Psoas muscle (tissue), 8 donors: ENCODE results near the gene HOXD9. TPM values are rescaled to one million over a fixed set of nuclear protein-coding genes. Genes with fewer than 3 reads are reported as not detected.

Experiments used
- ATAC-seq, 4 donors: fragments of 200-7000 bp; cut with Tn5 transposase; one replicate each; pipeline ENCODE4 v1.9.1; 2020; ENCODE audit warnings: moderate library complexity in 3 of 4, mild to moderate bottlenecking in 2 of 4
- DNase-seq, 2 donors: peaks; one replicate each; pipeline ENCODE4 v3.0.0-alpha.2; 2020
- H3K27ac ChIP-seq: fragments of 200-600 bp; one replicate; pipeline ENCODE4 v1.8.0; 2022
- H3K27me3 ChIP-seq, 3 donors: fragments of 200-600 bp in 1 of 3; one replicate each; pipeline versions ENCODE4 v1.6.1 to v1.8.0; 2013 to 2022; ENCODE audit warnings: low read length in 2 of 3, mild to moderate bottlenecking in 2 of 3, moderate library complexity in 1 of 3; ENCODE audit not compliant: insufficient read depth in 3 of 3
- H3K36me3 ChIP-seq, 2 donors: fragments of 200-600 bp in 1 of 2; one replicate each; pipeline versions ENCODE4 v1.6.1 to v1.8.0; 2013 to 2022; ENCODE audit warnings: low read depth in 1 of 2, mild to moderate bottlenecking in 1 of 2, moderate library complexity in 1 of 2; ENCODE audit not compliant: insufficient read depth in 1 of 2
- H3K4me1 ChIP-seq: fragments of 200-600 bp; one replicate; pipeline ENCODE4 v1.8.0; 2022
- H3K4me3 ChIP-seq: fragments of 200-600 bp; one replicate; pipeline ENCODE4 v1.8.0; 2022; ENCODE audit warnings: mild to moderate bottlenecking
- H3K9me3 ChIP-seq: fragments of 200-600 bp; one replicate; pipeline ENCODE4 v1.8.0; 2022
- WGBS, 3 donors: extraction: QIAGEN DNeasy Blood & Tissue Kit; methylation state at CpG; one replicate each; pipeline versions ENCODE4 v1.1.6 to v1.1.7; 2013; 5-methylcytosine and 5-hydroxymethylcytosine counted together
- intact Hi-C, 2 donors: fragments of 100-400 bp; cut with DNase I; formaldehyde crosslinking; loops; one replicate each; pipeline versions ENCODE4 v1.11.0 to v1.14.2; 2022
- polyA plus RNA-seq, 3 donors: library from polyadenylated mRNA; stranded (reverse); fragments of 200-250 nt; gene quantifications; one replicate each; pipeline ENCODE4 v1.2.3, GENCODE V29; 2013
- total RNA-seq, 4 donors: library from RNA; stranded (reverse); fragmentation: NEBNext Ultra II Directional in 2 of 4; extraction: Animal tissue kit (Norgen Biotek cat#: 25700) in 2 of 4; gene quantifications; one replicate each; pipeline versions ENCODE4 v1.2.1 to v1.2.4, GENCODE V29; 2021 to 2023
- TF ChIP-seq, protein P1 (sequence below): fragments of 200-600 bp; IDR thresholded peaks from one replicate; pipeline ENCODE4 v1.8.0; 2022; ENCODE audit warnings: antibody characterized with exemption
- donor health status: healthy with polysubstance abuse.
- donor health status: DM: no; HTN: no; CAD: no; lungs with moderate emphysema.
- donor health status: Bipolar disorder and iron deficiency.
- donor health status: healthy.
- donor health status: DM: yes; HTN: yes; CAD: no.
- donor health status: DM: no; HTN: no; CAD: no.
- donor health status: DM: no; HTN: no; CAD: no.
- donor health status: DM: yes; HTN: yes; CAD: no.

HOXD9 gene
- total and polyA plus RNA-seq, 7 donors, result 0.43 to 4.4 (median 1.7) TPM

DNA sequence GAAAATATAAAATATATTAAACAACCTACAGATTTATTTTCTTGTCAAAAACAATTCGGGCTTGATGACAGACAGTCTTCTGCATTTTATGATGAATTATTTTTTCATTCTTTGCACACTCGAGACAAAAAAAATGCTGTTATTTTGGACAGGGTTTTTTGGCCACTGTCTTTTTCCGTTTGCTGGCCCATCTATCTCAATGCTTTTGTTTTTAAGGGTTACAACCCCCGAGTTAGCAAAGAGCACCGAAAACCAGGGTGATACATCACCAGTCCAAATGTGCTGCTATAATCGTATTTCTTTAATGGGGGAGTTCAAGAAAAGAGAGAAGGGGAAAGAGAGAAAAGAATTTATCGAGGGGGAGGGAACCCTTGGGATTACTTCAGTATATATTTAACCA lies 46.5 kb upstream of the HOXD9 start:
- H3K9me3 ChIP-seq, result no peaks in the 10 kb centered on the region
- no peak for ATAC-seq
- WGBS, 3 donors, result 19 to 22% (median 21%) methylated on average over 7 of the region's 7 CpGs
- H3K27me3 ChIP-seq, result peaks cover 14 to 98% (median 42%) of the 10 kb centered on the region in 3 donors
- intact Hi-C loops, result loop anchor here in 1 of 2 donors (5.0 kb wide), 1 partner anchor 36 kb away; no protein-coding TSS in a partner anchor
- TF ChIP-seq, protein P1, sequence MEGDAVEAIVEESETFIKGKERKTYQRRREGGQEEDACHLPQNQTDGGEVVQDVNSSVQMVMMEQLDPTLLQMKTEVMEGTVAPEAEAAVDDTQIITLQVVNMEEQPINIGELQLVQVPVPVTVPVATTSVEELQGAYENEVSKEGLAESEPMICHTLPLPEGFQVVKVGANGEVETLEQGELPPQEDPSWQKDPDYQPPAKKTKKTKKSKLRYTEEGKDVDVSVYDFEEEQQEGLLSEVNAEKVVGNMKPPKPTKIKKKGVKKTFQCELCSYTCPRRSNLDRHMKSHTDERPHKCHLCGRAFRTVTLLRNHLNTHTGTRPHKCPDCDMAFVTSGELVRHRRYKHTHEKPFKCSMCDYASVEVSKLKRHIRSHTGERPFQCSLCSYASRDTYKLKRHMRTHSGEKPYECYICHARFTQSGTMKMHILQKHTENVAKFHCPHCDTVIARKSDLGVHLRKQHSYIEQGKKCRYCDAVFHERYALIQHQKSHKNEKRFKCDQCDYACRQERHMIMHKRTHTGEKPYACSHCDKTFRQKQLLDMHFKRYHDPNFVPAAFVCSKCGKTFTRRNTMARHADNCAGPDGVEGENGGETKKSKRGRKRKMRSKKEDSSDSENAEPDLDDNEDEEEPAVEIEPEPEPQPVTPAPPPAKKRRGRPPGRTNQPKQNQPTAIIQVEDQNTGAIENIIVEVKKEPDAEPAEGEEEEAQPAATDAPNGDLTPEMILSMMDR, result no peak
- no peak overlapping the region for H3K27ac ChIP-seq
- peaks cover 13% of the 10 kb centered on the region for H3K4me1 ChIP-seq
- no peak overlapping the region for H3K4me3 ChIP-seq
- no peak for DNase-seq
- H3K36me3 ChIP-seq, result no peaks in the 10 kb centered on the region

DNA sequence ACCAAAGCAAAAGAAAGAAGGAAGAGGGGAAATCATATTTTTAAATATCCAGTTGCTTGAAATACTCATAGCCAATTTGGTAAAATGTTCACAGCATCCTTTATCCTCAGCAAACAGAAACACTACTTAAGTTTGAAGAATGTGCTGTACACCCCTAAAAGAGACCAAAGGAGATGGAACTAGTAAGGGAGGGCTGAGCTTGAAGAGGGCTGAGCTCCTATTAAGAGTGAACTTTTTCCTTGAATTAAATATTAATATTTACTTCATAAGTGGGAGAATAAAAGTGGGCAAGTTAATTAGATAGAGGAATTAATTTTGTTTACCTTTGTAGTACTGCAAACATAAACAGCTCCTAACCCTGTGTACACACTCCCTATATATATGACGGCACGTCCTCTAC lies 45.7 kb upstream of the HOXD9 start:
- 19 to 31% (median 28%) methylated on average over 2 of the region's 2 CpGs for WGBS, 3 donors
- intact Hi-C loops, result loop anchor here in 1 of 2 donors (5.0 kb wide), 1 partner anchor 36 kb away; no protein-coding TSS in a partner anchor
- no peaks in the 10 kb centered on the region for H3K36me3 ChIP-seq
- ATAC-seq (no peak), DNase-seq (no peak)
- H3K4me3 ChIP-seq, result no peak overlapping the region
- peaks cover 14% of the 10 kb centered on the region for H3K4me1 ChIP-seq
- TF ChIP-seq, protein P1, result no peak
- no peaks in the 10 kb centered on the region for H3K9me3 ChIP-seq
- peaks cover 14 to 98% (median 46%) of the 10 kb centered on the region in 3 donors for H3K27me3 ChIP-seq
- H3K27ac ChIP-seq, result no peak overlapping the region

DNA sequence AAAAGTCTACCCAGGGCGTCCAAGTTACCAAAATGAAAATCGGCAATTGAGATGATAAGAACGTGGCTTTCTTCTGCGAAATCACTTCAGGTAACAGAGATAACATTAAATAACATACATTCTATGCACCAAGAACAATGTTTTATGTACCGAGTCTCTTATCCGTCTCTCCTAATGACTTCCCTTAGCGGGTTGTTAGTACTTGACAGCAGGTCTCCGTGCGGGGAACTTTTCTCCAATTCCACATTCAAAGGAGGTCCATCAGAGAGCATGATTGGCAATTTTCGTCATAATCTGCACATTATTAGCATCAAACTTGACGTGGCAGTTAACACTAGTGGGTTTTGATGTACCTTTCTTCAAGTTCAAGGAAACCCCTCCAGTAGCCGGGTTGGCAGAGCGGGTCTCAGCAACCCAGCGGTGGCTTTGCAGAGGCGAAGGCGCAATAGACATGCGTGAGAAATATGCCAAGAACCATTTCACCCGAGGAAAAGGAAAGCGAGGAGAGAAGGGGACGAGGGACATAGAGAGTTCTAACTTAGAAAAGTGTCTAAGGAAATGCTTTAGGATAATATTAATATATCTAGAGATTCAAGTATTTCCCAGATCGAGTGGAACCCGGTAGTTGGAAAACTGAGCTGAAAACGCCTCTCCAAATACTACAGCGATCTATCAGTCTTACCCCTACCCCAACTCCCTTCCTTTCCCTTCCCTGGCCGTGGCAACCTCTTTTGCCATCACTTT lies 43.8 kb upstream of the HOXD9 start:
- no peak overlapping the region for H3K27ac ChIP-seq
- intact Hi-C loops, result loop anchor here in 1 of 2 donors (5.0 kb wide), 1 partner anchor 34 kb away; no protein-coding TSS in a partner anchor

DNA sequence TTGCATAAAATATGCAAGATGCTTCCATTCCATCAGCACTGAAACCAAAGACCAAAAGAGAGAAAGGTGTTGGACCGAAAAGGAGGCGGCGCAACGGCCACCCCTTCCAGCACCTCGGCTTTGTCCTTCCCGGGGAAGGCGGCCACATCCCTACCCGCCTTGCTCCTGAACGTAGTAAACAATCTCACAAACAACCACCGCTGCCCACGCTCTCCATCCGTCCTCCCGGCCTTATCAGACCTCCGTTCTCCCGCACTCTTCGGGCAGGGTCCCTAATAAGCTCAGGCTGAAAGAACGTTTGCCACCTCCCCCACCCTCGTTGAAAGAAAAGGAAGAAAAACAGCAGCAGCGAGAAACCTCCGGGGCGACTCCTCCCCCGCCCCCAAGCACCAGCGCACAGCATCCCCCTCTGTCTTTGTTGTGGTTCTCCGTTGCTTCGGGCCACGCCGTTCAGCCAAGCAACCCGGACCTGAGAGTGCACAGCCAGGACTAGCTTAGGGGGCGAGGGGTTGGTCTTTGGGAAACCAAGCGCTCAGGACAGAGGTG lies 43.2 kb upstream of the HOXD9 start:
- WGBS, 3 donors, result 2 to 5% (median 5%) methylated on average over 30 of the region's 30 CpGs
- no peak overlapping the region for H3K27ac ChIP-seq

More for the DNA sequence above, 43.8 kb upstream of the HOXD9 start:
- Histone ChIP-seq H3K4me1 (peaks cover 19% of the 10 kb centered on the region), H3K9me3 (no peaks in the 10 kb centered on the region), H3K4me3 (peak overlapping the region; percentile 58), H3K36me3 (no peaks in the 10 kb centered on the region), H3K27me3 (peaks cover 14 to 98% (median 52%) of the 10 kb centered on the region in 3 donors)
- no peak for DNase-seq
- TF ChIP-seq, protein P1, result no peak
- 8 to 10% (median 10%) methylated on average over 25 of the region's 25 CpGs for WGBS, 3 donors
- ATAC-seq, result no peak

More for the DNA sequence above, 43.2 kb upstream of the HOXD9 start:
- no peaks in the 10 kb centered on the region for H3K9me3 ChIP-seq
- peak; percentile 9 to 48 (median 28) for ATAC-seq
- H3K4me3 ChIP-seq, result peak overlapping the region; percentile 58
- TF ChIP-seq, protein P1, result no peak
- peaks cover 14 to 98% (median 56%) of the 10 kb centered on the region in 3 donors for H3K27me3 ChIP-seq
- H3K36me3 ChIP-seq, result no peaks in the 10 kb centered on the region
- no peak for DNase-seq
- peaks cover 19% of the 10 kb centered on the region for H3K4me1 ChIP-seq
- intact Hi-C loops, result loop anchor here in 1 of 2 donors (5.0 kb wide), 1 partner anchor 33 kb away; no protein-coding TSS in a partner anchor
